MM.1S (cell line): ENCODE results near the gene PLCB1.

Experiments used
- DNase-seq: peaks from one replicate; pipeline ENCODE4 v3.0.0-alpha.2; 2015
- H2AFZ ChIP-seq: fragments of 300-600 bp; sonication (generic); 2 replicates; pipeline ENCODE4 v1.6.0; 2016; ENCODE audit warnings: antibody characterized with exemption, low read length
- H3F3A ChIP-seq: fragments of 300-600 bp; sonication (generic); 2 replicates; pipeline ENCODE4 v1.6.1; 2016; ENCODE audit warnings: mild to moderate bottlenecking, antibody characterized with exemption, low read length, moderate library complexity, mixed read lengths; ENCODE audit not compliant: insufficient read depth
- H3K27ac ChIP-seq: fragments of 300-600 bp; sonication (generic); 2 replicates; pipeline ENCODE4 v1.5.1; 2016; ENCODE audit warnings: mild to moderate bottlenecking, low read length
- H3K27me3 ChIP-seq: fragments of 300-600 bp; sonication (generic); replicated peaks from 2 replicates; pipeline ENCODE4 v1.6.0; 2016; ENCODE audit warnings: low read length; ENCODE audit not compliant: insufficient read depth
- H3K36me3 ChIP-seq: fragments of 300-600 bp; sonication (generic); replicated peaks from 2 replicates; pipeline ENCODE4 v1.6.1; 2016; ENCODE audit warnings: mild to moderate bottlenecking, low read length, mixed read lengths; ENCODE audit not compliant: insufficient read depth
- H3K4me1 ChIP-seq: fragments of 300-600 bp; sonication (generic); 2 replicates; pipeline ENCODE4 v1.6.1; 2016; ENCODE audit warnings: low read length, mixed read lengths
- H3K4me2 ChIP-seq: fragments of 300-600 bp; sonication (generic); 2 replicates; pipeline ENCODE4 v1.6.0; 2016; ENCODE audit warnings: low read depth, low read length
- H3K4me3 ChIP-seq: fragments of 300-600 bp; sonication (generic); 2 replicates; pipeline ENCODE4 v1.5.1; 2016; ENCODE audit warnings: low read length, mixed read lengths
- H3K79me2 ChIP-seq: fragments of 300-600 bp; sonication (generic); 2 replicates; pipeline ENCODE4 v1.6.1; 2016; ENCODE audit warnings: mixed run types, low read length, mixed read lengths
- H3K9ac ChIP-seq: fragments of 300-600 bp; sonication (generic); 2 replicates; pipeline ENCODE4 v1.6.1; 2016; ENCODE audit warnings: low read length, mixed read lengths
- H3K9me2 ChIP-seq: fragments of 300-600 bp; sonication (generic); replicated peaks from 2 replicates; pipeline ENCODE4 v1.6.1; 2016; ENCODE audit warnings: mild to moderate bottlenecking, low read length, mixed read lengths; ENCODE audit not compliant: insufficient read depth
- H3K9me3 ChIP-seq: fragments of 300-600 bp; sonication (generic); replicated peaks from 2 replicates; pipeline ENCODE4 v1.6.1; 2016; ENCODE audit warnings: mild to moderate bottlenecking, low read length, mixed read lengths; ENCODE audit not compliant: insufficient read depth
- H4K20me1 ChIP-seq: fragments of 300-600 bp; sonication (generic); 2 replicates; pipeline ENCODE4 v1.6.1; 2016; ENCODE audit warnings: mild to moderate bottlenecking, low read length, moderate library complexity, mixed read lengths; ENCODE audit not compliant: insufficient read depth
- CTCF ChIP-seq: fragments of 300-600 bp; sonication (generic); IDR thresholded peaks from 2 replicates; pipeline ENCODE4 v1.5.1; 2016; ENCODE audit warnings: antibody characterized with exemption, low read length, mixed read lengths
- EZH2 ChIP-seq: fragments of 300-600 bp; sonication (generic); optimal IDR thresholded peaks from 2 replicates; pipeline ENCODE3; 2017; ENCODE audit warnings: low read depth, mild to moderate bottlenecking, antibody characterized with exemption, low read length, mixed read lengths
- EZH2phosphoT487 ChIP-seq: fragments of 300-600 bp; sonication (generic); IDR thresholded peaks from 2 replicates; pipeline ENCODE4 v1.6.1; 2018; ENCODE audit warnings: antibody characterized with exemption, low read length

Gene PLCB1

GRCh38 chr20:8807480-8808201 is 675.6 kb downstream of the PLCB1 start:
- Histone ChIP-seq H3K9ac (no peak overlapping the region), H2AFZ (no peak overlapping the region), H3K27ac (no peak overlapping the region), H3K9me2 (no peaks in the 10 kb centered on the region), H3K27me3 (no peaks in the 10 kb centered on the region), H3K4me1 (peaks cover 18% of the 10 kb centered on the region), H3K36me3 (no peaks in the 10 kb centered on the region), H3K4me3 (no peak overlapping the region), H4K20me1 (no peaks in the 10 kb centered on the region), H3K79me2 (no peaks in the 10 kb centered on the region), H3F3A (peaks cover 13% of the 10 kb centered on the region; the same call in 1 of the 2 replicates), H3K4me2 (no peak overlapping the region), H3K9me3 (no peaks in the 10 kb centered on the region)
- TF ChIP-seq CTCF = no peak
- no peak for TF ChIP-seq EZH2phosphoT487
- no peak for TF ChIP-seq EZH2
- DNase-seq = no peak

DNA sequence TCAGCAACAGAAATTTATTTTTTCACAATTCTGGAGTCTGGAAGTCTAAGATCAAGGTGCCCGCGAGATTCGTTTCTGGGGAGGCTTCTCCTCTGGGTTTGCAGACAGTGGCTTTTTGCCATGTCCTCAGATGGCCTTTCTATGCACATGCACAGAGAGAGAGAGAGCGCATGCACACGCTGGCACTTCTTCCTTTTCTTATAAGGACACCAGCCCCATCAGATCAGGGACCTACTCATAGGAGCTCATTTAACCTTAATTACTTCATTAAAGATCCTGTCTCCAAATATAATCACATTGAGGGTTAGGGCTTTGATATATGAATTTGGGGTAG is 676.1 kb downstream of the PLCB1 start:
- no peak for DNase-seq
- no peaks in the 10 kb centered on the region for H4K20me1 ChIP-seq
- no peaks in the 10 kb centered on the region for H3K9me3 ChIP-seq
- TF ChIP-seq CTCF (no peak), EZH2phosphoT487 (no peak), EZH2 (no peak)
- H2AFZ ChIP-seq = no peak overlapping the region
- no peak overlapping the region for H3K9ac ChIP-seq
- no peaks in the 10 kb centered on the region for H3K36me3 ChIP-seq
- H3K4me2 ChIP-seq = no peak overlapping the region
- peaks cover 13% of the 10 kb centered on the region; the same call in 1 of the 2 replicates for H3F3A ChIP-seq
- no peaks in the 10 kb centered on the region for H3K9me2 ChIP-seq
- no peaks in the 10 kb centered on the region for H3K27me3 ChIP-seq
- no peak overlapping the region for H3K4me3 ChIP-seq
- H3K79me2 ChIP-seq = no peaks in the 10 kb centered on the region
- H3K4me1 ChIP-seq = peaks cover 18% of the 10 kb centered on the region
- no peak overlapping the region for H3K27ac ChIP-seq

DNA sequence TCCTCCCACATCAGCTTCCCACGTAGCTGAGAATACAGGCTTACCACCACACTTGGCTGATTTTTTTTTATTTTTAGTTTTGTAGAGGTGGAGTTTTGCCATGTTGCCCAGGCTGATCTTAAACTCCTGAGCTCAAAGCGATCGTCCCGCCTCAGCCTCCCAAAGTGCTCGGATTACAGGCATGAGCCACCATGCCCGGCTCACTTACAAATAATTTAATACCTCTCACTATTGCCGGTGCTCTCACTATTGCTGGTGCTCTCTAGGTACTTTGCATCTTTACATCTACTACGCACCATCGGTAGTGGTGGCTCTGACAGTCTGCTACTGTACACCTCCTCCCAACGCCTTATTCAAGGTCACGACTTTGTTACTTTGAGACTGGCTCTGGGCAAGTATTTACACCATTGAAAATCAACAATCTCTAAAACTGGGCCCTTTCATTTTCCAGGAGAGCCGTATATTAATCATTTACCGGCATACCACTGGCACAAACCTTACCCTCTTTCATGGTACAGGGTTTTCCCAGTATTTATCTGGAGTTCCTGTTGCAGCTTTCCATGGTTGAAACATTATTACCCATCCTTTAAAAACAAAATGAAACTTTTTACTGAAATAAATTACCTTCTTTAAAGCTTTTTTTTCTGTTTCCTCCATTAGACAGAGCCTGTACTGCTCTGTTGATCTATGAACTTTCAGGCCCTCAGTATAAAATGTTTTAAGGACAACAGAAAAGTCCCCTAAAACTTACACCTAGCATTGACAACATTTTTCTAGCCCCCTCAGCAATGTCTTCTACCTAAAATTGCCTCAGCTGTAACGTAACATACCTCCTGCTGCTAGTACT is 677.3 kb downstream of the PLCB1 start:
- Histone ChIP-seq H3F3A (peaks cover 13% of the 10 kb centered on the region; the same call in 1 of the 2 replicates), H3K36me3 (no peaks in the 10 kb centered on the region), H3K4me3 (no peak overlapping the region), H3K4me2 (no peak overlapping the region), H3K27me3 (no peaks in the 10 kb centered on the region), H3K79me2 (no peaks in the 10 kb centered on the region), H3K9me3 (no peaks in the 10 kb centered on the region), H3K9ac (no peak overlapping the region), H3K9me2 (no peaks in the 10 kb centered on the region), H2AFZ (no peak overlapping the region), H3K4me1 (peaks cover 18% of the 10 kb centered on the region), H3K27ac (no peak overlapping the region), H4K20me1 (no peaks in the 10 kb centered on the region)
- TF ChIP-seq EZH2phosphoT487 (no peak), CTCF (no peak), EZH2 (no peak)
- no peak for DNase-seq
